ENCODE results near the gene NPL. TPM values are rescaled to one million over a fixed set of nuclear protein-coding genes. Genes with fewer than 3 reads are reported as not detected.

The NPL gene
- total RNA-seq, 2 experiments from 2014 or later, result 2.2 to 6.3 TPM

DNA sequence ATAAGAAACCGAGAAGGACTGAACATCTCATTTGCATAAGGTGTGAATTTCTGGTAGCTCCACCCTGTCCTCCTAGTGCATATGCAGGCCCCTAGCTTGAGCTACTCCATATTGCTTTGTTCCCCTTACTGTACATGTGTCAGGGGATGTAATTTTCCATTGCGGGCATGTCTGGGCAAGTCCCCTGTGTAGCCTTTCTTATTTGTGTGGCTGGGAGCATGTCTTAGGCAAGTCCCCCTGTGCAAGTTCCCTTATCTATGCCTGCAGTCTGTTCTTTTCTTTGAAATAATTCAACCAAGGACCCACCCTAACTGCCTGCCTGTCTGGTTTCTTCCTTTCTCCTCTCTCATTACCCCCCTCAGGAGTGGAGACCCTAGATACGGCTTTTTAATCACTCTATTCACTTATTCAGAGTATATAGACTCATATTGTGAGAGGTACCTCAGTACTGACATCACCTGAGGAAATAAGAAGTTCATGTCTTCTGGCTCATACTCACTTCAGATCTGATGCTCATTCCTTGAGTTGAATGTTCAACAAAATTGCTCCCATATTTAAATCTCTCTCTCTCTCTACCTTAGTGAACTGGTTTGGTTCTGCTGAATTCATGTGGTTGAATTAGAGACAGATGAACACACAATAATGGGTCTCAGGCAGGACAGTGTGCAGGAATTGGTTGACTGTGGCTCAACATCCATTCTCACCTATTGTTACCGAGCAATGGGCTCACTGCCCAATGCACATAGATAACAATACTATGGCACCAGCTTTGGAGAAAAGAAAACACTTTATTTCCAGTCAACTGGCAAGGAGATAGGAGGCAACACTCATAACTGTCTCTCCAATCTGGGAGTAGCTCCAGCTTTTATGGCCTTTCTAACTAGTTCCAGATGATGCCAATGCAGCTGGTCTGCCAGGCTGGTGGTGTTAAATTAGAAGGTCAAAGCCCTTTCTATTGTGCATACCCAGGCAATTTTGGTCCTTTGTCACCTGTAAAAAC, 27.9 kb upstream of the NPL start:
- peak overlapping the region; percentile 9; the same call in 1 of the 2 replicates for H3K4me2 ChIP-seq (ENCODE audit: low read length)
- DNase-seq (ENCODE audit: low spot score), result no peak
- intact Hi-C loops (cut with micrococcal nuclease; ENCODE audit: unreplicated experiment), result no loop called here
- no peak overlapping the region for H3K27ac ChIP-seq (ENCODE audit: low read depth, low read length, poor library complexity, severe bottlenecking)
- H2AFZ ChIP-seq (ENCODE audit: low read length), result peak overlapping the region; percentile 10; the same call in 1 of the 2 replicates
- peaks cover 9% of the 10 kb centered on the region for H3K4me1 ChIP-seq (ENCODE audit: insufficient read depth, low read length, poor library complexity, severe bottlenecking)
- H3K4me3 ChIP-seq (ENCODE audit: low read depth, low read length, poor library complexity, severe bottlenecking), result no peak overlapping the region
- no peaks in the 10 kb centered on the region for H3K36me3 ChIP-seq (ENCODE audit: insufficient read depth, low read length)
- POLR2A ChIA-PET, result interaction anchor here (0.5 to 1.1 kb wide), 2 partner anchors 159 to 330 kb away, joined by 3 to 4 read pairs; no protein-coding TSS in a partner anchor
- H3K9me2 ChIP-seq (ENCODE audit: insufficient read depth, low read length), result no peaks in the 10 kb centered on the region
- H3K79me2 ChIP-seq (ENCODE audit: insufficient read depth, low read depth, low read length), result no peaks in the 10 kb centered on the region
- H3K9me3 ChIP-seq (ENCODE audit: low read length), result peaks cover 11% of the 10 kb centered on the region; the same call in 1 of the 2 replicates
- no TSS peak for BruUV-seq (replicated peaks)
- H4K20me1 ChIP-seq (ENCODE audit: insufficient read depth, low read length), result no peaks in the 10 kb centered on the region
- no peak for TF ChIP-seq EZH2phosphoT487 (IDR thresholded peaks at IDR 0.05; ENCODE audit: borderline replicate concordance, low read depth, low read length)
- TF ChIP-seq, protein P1, sequence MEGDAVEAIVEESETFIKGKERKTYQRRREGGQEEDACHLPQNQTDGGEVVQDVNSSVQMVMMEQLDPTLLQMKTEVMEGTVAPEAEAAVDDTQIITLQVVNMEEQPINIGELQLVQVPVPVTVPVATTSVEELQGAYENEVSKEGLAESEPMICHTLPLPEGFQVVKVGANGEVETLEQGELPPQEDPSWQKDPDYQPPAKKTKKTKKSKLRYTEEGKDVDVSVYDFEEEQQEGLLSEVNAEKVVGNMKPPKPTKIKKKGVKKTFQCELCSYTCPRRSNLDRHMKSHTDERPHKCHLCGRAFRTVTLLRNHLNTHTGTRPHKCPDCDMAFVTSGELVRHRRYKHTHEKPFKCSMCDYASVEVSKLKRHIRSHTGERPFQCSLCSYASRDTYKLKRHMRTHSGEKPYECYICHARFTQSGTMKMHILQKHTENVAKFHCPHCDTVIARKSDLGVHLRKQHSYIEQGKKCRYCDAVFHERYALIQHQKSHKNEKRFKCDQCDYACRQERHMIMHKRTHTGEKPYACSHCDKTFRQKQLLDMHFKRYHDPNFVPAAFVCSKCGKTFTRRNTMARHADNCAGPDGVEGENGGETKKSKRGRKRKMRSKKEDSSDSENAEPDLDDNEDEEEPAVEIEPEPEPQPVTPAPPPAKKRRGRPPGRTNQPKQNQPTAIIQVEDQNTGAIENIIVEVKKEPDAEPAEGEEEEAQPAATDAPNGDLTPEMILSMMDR (conservative IDR thresholded peaks at IDR 0.05; ENCODE audit: low read length), result no peak
- CTCF ChIA-PET (ENCODE audit: unreplicated experiment), result no interaction called here

DNA sequence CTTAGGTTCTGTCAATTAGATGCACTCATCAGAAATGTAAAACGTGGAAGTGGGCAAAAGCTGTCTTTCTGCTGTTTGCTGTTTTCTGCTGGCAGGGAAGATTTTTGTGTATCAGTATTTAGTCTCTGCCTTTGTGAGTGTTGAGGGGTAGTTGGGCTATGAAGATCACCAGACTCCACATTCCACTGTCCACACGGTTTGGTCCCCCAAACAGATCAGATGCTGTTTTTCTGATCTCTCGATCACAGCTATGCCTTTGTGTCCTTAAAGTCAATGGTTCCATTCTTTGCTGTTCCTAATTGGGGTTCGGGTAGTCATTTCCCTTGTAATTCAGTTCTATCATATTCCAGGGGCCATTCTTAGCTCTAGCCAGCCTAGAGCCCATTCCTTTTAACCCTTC, 27.0 kb upstream of the NPL start:
- no peak overlapping the region for H3K4me2 ChIP-seq (ENCODE audit: low read length)
- no peaks in the 10 kb centered on the region for H3K79me2 ChIP-seq (ENCODE audit: insufficient read depth, low read depth, low read length)
- TF ChIP-seq EZH2phosphoT487 (IDR thresholded peaks at IDR 0.05; ENCODE audit: borderline replicate concordance, low read depth, low read length), result no peak
- TF ChIP-seq, protein P1 (conservative IDR thresholded peaks at IDR 0.05; ENCODE audit: low read length), result no peak
- POLR2A ChIA-PET, result interaction anchor here (0.6 to 1.1 kb wide), 2 partner anchors 80 to 159 kb away, joined by 3 to 4 read pairs; no protein-coding TSS in a partner anchor
- no peak overlapping the region for H2AFZ ChIP-seq (ENCODE audit: low read length)
- CTCF ChIA-PET (ENCODE audit: unreplicated experiment), result no interaction called here
- intact Hi-C loops (cut with micrococcal nuclease; ENCODE audit: unreplicated experiment), result no loop called here
- peaks cover 9% of the 10 kb centered on the region for H3K4me1 ChIP-seq (ENCODE audit: insufficient read depth, low read length, poor library complexity, severe bottlenecking)
- no peak for DNase-seq (ENCODE audit: low spot score)
- no peaks in the 10 kb centered on the region for H4K20me1 ChIP-seq (ENCODE audit: insufficient read depth, low read length)
- no peaks in the 10 kb centered on the region for H3K9me2 ChIP-seq (ENCODE audit: insufficient read depth, low read length)
- no TSS peak for BruUV-seq (replicated peaks)
- H3K4me3 ChIP-seq (ENCODE audit: low read depth, low read length, poor library complexity, severe bottlenecking), result no peak overlapping the region
- H3K9me3 ChIP-seq (ENCODE audit: low read length), result peaks cover 11% of the 10 kb centered on the region; the same call in 1 of the 2 replicates
- no peak overlapping the region for H3K27ac ChIP-seq (ENCODE audit: low read depth, low read length, poor library complexity, severe bottlenecking)
- H3K36me3 ChIP-seq (ENCODE audit: insufficient read depth, low read length), result no peaks in the 10 kb centered on the region

Measured in OCI-LY7 (cell line).